ENCODE measurements around the gene IZUMO4.

IZUMO4 gene

GRCh38 chr19:2132191-2132590, 35.5 kb downstream of the IZUMO4 start:
- H3K27me3 Mint-ChIP-seq: no peaks in the 10 kb centered on the region
- H3K36me3 Mint-ChIP-seq: peaks cover 2% of the 10 kb centered on the region
- H3K9me3 Mint-ChIP-seq (ENCODE audit: low read depth): no peaks in the 10 kb centered on the region
- no peak overlapping the region for H3K4me3 Mint-ChIP-seq
- H3K4me1 Mint-ChIP-seq (ENCODE audit: low read depth): no peaks in the 10 kb centered on the region
- no peak overlapping the region for H3K27ac Mint-ChIP-seq

- Mint-ChIP-seq H3K4me1 (ENCODE audit: low read depth) (no peaks in the 10 kb centered on the region), H3K4me3 (no peak overlapping the region), H3K27me3 (no peaks in the 10 kb centered on the region), H3K36me3 (peaks cover 2% of the 10 kb centered on the region), H3K27ac (no peak overlapping the region), H3K9me3 (ENCODE audit: low read depth) (no peaks in the 10 kb centered on the region)
Observed at GRCh38 chr19:2132731-2133490, 36.2 kb downstream of the IZUMO4 start.

DNA sequence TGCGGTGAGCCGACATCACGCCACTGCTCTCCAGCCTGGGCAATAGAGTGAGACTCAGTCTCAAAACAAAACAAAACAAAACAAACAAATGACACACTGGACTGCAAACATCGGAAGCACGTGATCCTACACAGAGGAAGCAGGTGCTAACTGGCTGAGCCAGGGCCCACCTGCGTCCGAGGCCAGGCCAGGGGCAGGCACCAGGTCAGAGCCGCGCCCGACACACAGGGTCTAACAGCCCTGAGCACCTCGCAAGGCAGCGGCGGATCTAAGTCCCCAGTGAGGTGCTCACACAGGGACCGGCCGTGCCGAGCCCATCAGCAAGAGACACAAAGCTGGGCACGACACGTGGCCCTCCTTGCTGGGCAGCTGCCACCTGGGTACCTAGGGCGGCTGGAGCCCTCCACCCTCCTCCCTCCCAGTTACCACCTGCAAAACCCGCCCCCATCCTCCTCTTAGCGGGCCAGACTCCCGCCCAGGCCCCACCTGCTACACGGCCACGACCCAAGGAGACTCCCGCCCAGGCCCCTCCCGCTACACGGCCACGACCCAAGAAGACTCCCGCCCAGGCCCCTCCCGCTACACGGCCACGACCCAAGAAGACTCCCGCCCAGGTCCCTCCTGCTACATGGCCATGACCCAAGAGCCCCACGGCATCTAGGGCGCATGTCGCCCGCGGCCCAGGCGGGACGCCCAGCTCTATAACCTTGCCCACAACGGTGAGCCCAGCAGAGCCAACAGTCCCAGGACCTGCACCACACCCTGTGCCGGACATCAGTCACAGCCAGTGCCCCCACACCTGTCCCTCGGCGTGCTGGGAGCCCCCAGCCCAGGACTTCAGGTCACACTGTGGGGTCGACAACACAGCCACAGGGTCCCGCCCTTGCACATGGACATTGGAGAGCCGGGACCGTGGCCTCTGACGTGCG, 39.0 kb downstream of the IZUMO4 start:
- no peak overlapping the region for H3K27ac Mint-ChIP-seq

DNA sequence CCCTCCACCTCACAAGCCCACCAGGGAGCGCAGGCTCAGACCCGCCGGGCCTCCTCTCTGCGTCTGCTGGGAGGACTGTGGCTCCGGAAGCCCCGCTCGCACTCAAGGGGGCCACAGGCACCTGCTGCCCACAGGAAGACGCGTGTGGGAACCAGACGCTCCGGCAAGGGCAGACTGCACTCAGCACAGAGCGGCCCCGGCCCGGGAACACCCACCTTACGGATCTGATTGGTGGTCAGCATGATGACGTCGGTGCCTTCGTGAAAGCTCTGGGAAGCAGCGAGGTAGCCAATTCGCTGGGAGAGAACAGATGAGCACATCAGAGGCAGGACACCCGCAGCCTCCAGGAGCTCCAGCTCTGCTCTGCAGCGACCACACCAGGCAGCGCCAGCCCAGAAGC, 40.1 kb downstream of the IZUMO4 start:
- H3K27me3 Mint-ChIP-seq: no peaks in the 10 kb centered on the region

More for the DNA sequence above, 39.0 kb downstream of the IZUMO4 start:
- H3K4me3 Mint-ChIP-seq: no peak overlapping the region
- no peaks in the 10 kb centered on the region for H3K9me3 Mint-ChIP-seq (ENCODE audit: low read depth)
- no peaks in the 10 kb centered on the region for H3K27me3 Mint-ChIP-seq
- peaks cover 2% of the 10 kb centered on the region for H3K36me3 Mint-ChIP-seq
- H3K4me1 Mint-ChIP-seq (ENCODE audit: low read depth): peaks cover 4% of the 10 kb centered on the region

GRCh38 chr19:2138061-2138728, 41.5 kb downstream of the IZUMO4 start:
- Mint-ChIP-seq H3K4me1 (ENCODE audit: low read depth) (peaks cover 4% of the 10 kb centered on the region), H3K27me3 (no peaks in the 10 kb centered on the region)

More for the DNA sequence above, 40.1 kb downstream of the IZUMO4 start:
- Mint-ChIP-seq H3K36me3 (peaks cover 2% of the 10 kb centered on the region), H3K9me3 (ENCODE audit: low read depth) (no peaks in the 10 kb centered on the region), H3K4me3 (no peak overlapping the region), H3K4me1 (ENCODE audit: low read depth) (peaks cover 4% of the 10 kb centered on the region), H3K27ac (no peak overlapping the region)

DNA sequence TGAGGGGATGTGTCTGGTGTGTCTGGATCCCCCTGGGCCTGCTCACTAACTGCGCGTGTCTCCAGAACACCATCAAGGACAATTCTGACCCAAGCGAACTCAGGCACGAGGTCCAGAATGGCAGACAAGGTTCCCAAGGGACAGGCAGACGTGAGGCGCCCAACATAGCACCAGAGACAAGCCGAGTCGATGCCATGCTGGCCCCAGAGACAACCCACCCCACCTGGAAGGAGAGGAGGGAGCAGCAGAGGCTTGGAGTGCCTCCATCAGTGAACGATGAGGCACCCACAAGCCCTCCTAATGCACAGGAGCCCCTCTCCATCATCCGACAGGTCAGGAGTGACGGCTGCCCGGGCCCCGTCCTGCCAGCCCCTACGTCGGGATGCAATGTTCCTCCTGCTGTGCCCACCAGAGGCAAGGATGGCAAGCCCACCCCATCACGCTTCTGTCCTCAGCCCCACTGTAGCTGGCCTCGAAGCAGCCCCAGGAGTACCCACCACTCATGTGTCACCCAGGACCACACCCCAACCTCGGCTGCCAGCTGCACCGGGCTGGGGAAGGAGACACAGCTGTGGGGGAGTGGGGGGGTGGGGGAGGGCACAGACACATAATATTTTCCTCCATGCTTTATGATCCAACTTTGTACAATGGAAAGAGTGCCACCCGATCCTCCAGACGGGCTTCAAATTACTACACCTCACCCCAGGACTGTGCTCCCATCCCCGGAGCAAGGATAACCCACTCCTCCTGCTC, 42.8 kb downstream of the IZUMO4 start:
- Mint-ChIP-seq H3K9me3 (ENCODE audit: low read depth) (no peaks in the 10 kb centered on the region), H3K4me3 (no peak overlapping the region), H3K36me3 (no peaks in the 10 kb centered on the region), H3K4me1 (ENCODE audit: low read depth) (peaks cover 8% of the 10 kb centered on the region), H3K27ac (no peak overlapping the region), H3K27me3 (no peaks in the 10 kb centered on the region)

More at GRCh38 chr19:2138061-2138728, 41.5 kb downstream of the IZUMO4 start:
- peaks cover 1% of the 10 kb centered on the region for H3K36me3 Mint-ChIP-seq
- H3K27ac Mint-ChIP-seq: no peak overlapping the region
- H3K9me3 Mint-ChIP-seq (ENCODE audit: low read depth): no peaks in the 10 kb centered on the region
- no peak overlapping the region for H3K4me3 Mint-ChIP-seq

DNA sequence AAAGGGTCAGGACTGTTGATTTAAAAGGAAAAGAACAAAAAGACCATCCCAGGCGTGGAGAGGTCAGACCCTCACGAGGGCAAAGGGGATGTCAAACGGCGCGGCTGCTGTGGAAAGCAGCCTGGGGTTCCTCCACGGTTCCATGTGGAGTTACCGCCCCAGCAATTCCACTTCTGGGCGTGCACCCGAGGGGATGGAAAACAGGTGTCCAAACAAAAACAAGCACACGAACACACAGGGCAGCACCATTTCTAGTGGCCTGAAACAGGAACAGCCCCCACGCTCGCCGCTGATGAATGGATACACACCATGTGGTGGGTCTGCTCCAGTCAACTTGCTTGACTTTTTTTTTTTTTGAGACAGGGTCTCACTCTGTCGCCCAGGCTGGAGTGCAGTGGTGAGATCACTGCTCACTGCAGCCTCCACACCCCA, 43.4 kb downstream of the IZUMO4 start:
- no peaks in the 10 kb centered on the region for H3K36me3 Mint-ChIP-seq
- H3K27me3 Mint-ChIP-seq: no peaks in the 10 kb centered on the region
- H3K4me1 Mint-ChIP-seq (ENCODE audit: low read depth): peaks cover 14% of the 10 kb centered on the region
- no peaks in the 10 kb centered on the region for H3K9me3 Mint-ChIP-seq (ENCODE audit: low read depth)
- no peak overlapping the region for H3K4me3 Mint-ChIP-seq
- no peak overlapping the region for H3K27ac Mint-ChIP-seq

DNA sequence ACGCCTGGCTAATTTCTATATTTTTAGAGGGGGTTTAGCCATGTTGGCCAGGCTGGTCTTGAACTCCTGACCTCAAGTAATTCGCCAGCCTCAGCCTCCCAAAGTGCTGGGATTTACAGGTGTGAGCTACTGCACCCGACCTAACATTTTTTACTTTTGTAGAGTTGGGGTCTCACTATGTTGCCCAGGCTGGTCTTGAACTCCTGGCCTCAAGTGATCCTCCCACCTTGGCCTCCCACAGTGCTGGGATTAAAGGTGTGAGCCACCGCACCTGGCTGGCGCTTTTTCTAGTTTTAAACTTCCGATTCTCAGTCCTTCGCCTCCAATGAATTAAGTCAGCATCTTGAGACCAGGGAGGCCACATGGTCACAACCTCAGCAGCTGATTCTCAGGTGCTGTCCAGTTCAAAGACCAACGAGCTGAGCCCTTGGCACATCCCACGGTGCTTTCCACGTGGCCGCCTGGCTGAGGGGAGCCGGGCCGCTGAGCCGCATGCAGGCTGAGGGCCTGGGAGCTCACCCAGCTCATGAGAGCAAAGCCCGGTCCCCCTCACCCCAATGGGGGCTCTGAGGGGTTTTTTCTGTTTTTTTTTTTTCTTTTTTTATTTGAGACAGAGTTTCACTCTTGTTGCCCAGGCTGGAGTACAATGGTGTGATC, 45.6 kb downstream of the IZUMO4 start:
- peaks cover 26% of the 10 kb centered on the region for H3K4me1 Mint-ChIP-seq (ENCODE audit: low read depth)
- no peaks in the 10 kb centered on the region for H3K27me3 Mint-ChIP-seq
- H3K9me3 Mint-ChIP-seq (ENCODE audit: low read depth): no peaks in the 10 kb centered on the region
- no peak overlapping the region for H3K4me3 Mint-ChIP-seq
- H3K27ac Mint-ChIP-seq: no peak overlapping the region
- H3K36me3 Mint-ChIP-seq: no peaks in the 10 kb centered on the region

- H3K4me1 Mint-ChIP-seq (ENCODE audit: low read depth): peaks cover 37% of the 10 kb centered on the region
- H3K27ac Mint-ChIP-seq: no peak overlapping the region
- no peaks in the 10 kb centered on the region for H3K9me3 Mint-ChIP-seq (ENCODE audit: low read depth)
- H3K4me3 Mint-ChIP-seq: no peak overlapping the region
- no peaks in the 10 kb centered on the region for H3K27me3 Mint-ChIP-seq
- H3K36me3 Mint-ChIP-seq: no peaks in the 10 kb centered on the region
Observed at GRCh38 chr19:2144190-2144589, 47.5 kb downstream of the IZUMO4 start.

GRCh38 chr19:2145831-2146241, 49.1 kb downstream of the IZUMO4 start:
- peak overlapping the region; percentile 58 for H3K4me3 Mint-ChIP-seq
- H3K4me1 Mint-ChIP-seq (ENCODE audit: low read depth): peaks cover 42% of the 10 kb centered on the region
- no peak overlapping the region for H3K27ac Mint-ChIP-seq

GRCh38 chr19:2148482-2149135, 51.9 kb downstream of the IZUMO4 start:
- H3K4me3 Mint-ChIP-seq: peak overlapping the region; percentile 80
- H3K27me3 Mint-ChIP-seq: no peaks in the 10 kb centered on the region
- peak overlapping the region; percentile 78 for H3K27ac Mint-ChIP-seq
- no peaks in the 10 kb centered on the region for H3K9me3 Mint-ChIP-seq (ENCODE audit: low read depth)
- no peaks in the 10 kb centered on the region for H3K36me3 Mint-ChIP-seq
- H3K4me1 Mint-ChIP-seq (ENCODE audit: low read depth): peaks cover 48% of the 10 kb centered on the region

More at GRCh38 chr19:2145831-2146241, 49.1 kb downstream of the IZUMO4 start:
- H3K36me3 Mint-ChIP-seq: no peaks in the 10 kb centered on the region
- no peaks in the 10 kb centered on the region for H3K27me3 Mint-ChIP-seq
- no peaks in the 10 kb centered on the region for H3K9me3 Mint-ChIP-seq (ENCODE audit: low read depth)
